Panc1 (cell line): Measurements from ENCODE around the gene TTC38. TPM values are rescaled to one million over a fixed set of nuclear protein-coding genes. Genes with fewer than 3 reads are reported as not detected.

Source experiments
- ATAC-seq: fragments of 200-7000 bp; cut with Tn5 transposase; 2 replicates; pipeline ENCODE4 v1.9.1; 2020; ENCODE audit warnings: mild to moderate bottlenecking, moderate library complexity
- BruUV-seq: library from RNA; stranded (reverse); fragments of 400-500 nt; replicated peaks from 2 replicates; lab custom pipeline; 2021; lab: Mats Ljungman, UMichigan
- CTCF ChIA-PET: fragments of 300-600 bp; sonication (Branson Sonifier 250); formaldehyde crosslinking; loops from one replicate; lab custom pipeline; 2022; ENCODE audit warnings: antibody characterized with exemption; lab: Charles Lee
- POLR2A ChIA-PET: fragments of 300-600 bp; sonication (Branson Sonifier 250); formaldehyde crosslinking; loops from one replicate; lab custom pipeline; 2022; ENCODE audit warnings: antibody characterized with exemption; lab: Charles Lee
- DNase-seq: peaks from one replicate; pipeline ENCODE4 v3.0.0-alpha.2; 2010; ENCODE audit warnings: low read depth, low spot score
- H3K27ac ChIP-seq: 2 replicates; pipeline ENCODE4 v1.5.1; 2011; ENCODE audit warnings: mild to moderate bottlenecking, low read length, inconsistent platforms
- H3K27me3 ChIP-seq: fragments of 200-500 bp; sonication (Bioruptor generic); 2 replicates; pipeline ENCODE4 v1.6.0; 2014; ENCODE audit warnings: low read length, inconsistent platforms; ENCODE audit not compliant: control insufficient read depth, insufficient read depth
- H3K36me3 ChIP-seq: fragments of 200-500 bp; sonication (Bioruptor generic); 2 replicates; pipeline ENCODE4 v1.5.1; 2014; ENCODE audit warnings: inconsistent platforms, mild to moderate bottlenecking, low read length, moderate library complexity; ENCODE audit not compliant: control insufficient read depth, insufficient read depth
- H3K4me1 ChIP-seq: 2 replicates; pipeline ENCODE4 v1.5.1; 2011; ENCODE audit warnings: inconsistent platforms, mild to moderate bottlenecking, low read length, moderate library complexity; ENCODE audit not compliant: control insufficient read depth, insufficient read depth
- H3K4me3 ChIP-seq, 2 experiments: 2 replicates each; pipeline ENCODE4 v1.5.1; 2011 to 2012; ENCODE audit warnings: low read depth in 2 of 2, low read length in 2 of 2, mild to moderate bottlenecking in 2 of 2, inconsistent platforms in 1 of 2, moderate library complexity in 1 of 2
- H3K9me3 ChIP-seq: fragments of 200-500 bp; sonication (Bioruptor generic); 2 replicates; pipeline ENCODE4 v1.5.1; 2014; ENCODE audit warnings: low read depth, mild to moderate bottlenecking, inconsistent platforms, low read length, moderate library complexity; ENCODE audit not compliant: control insufficient read depth, insufficient read depth
- CTCF ChIP-seq: fragments of 450-650 bp; IDR thresholded peaks from 2 replicates; pipeline ENCODE4 v1.5.1; 2017; ENCODE audit warnings: mild to moderate bottlenecking
- POLR2AphosphoS5 ChIP-seq: IDR thresholded peaks from 2 replicates; pipeline ENCODE4 v1.6.1; 2012; ENCODE audit warnings: mild to moderate bottlenecking, low read depth, low read length, moderate library complexity
- REST ChIP-seq, 2 experiments: IDR thresholded peaks; 2 replicates each; pipeline ENCODE4 v1.6.1; 2011 to 2012; ENCODE audit warnings: low read depth in 2 of 2, control low read depth in 1 of 2, low read length in 1 of 2, mild to moderate bottlenecking in 1 of 2, moderate library complexity in 1 of 2; ENCODE audit not compliant: insufficient read depth in 1 of 2
- SIN3A ChIP-seq: IDR thresholded peaks from 2 replicates; pipeline ENCODE4 v1.6.1; 2012; ENCODE audit warnings: low read depth, mild to moderate bottlenecking, low read length, moderate library complexity, borderline replicate concordance; ENCODE audit not compliant: insufficient read depth
- TCF7L2 ChIP-seq: IDR thresholded peaks from 2 replicates; pipeline ENCODE4 v1.6.1; 2011; ENCODE audit warnings: mild to moderate bottlenecking, low read depth, low read length, inconsistent platforms
- in situ Hi-C: cut with HindIII; loops from 2 replicates; pipeline ENCODE4 v1.10.0; 2016; ENCODE audit warnings: low sequenced_read_pairs, low pct_unique_long_range_greater_than_20kb
- intact Hi-C: fragments of 100-400 bp; cut with micrococcal nuclease; formaldehyde crosslinking; loops from one replicate; pipeline ENCODE4 v1.10.0; 2022; ENCODE audit not compliant: unreplicated experiment
- total RNA-seq: library from RNA; stranded (reverse); gene quantifications from one replicate; pipeline ENCODE4 v1.2.1, GENCODE V29; 2021; ENCODE audit not compliant: unreplicated experiment

Gene TTC38
- total RNA-seq, 1 experiment from 2014 or later, result 14.0 TPM

- 0 out of 2 replicates have a peak, but pooled peaks cover 2% of the 10 kb centered on the region for H3K36me3 ChIP-seq
- H3K27me3 ChIP-seq, result no peaks in the 10 kb centered on the region
- CTCF ChIA-PET, result no interaction called here
- POLR2A ChIA-PET, result no interaction called here
- H3K27ac ChIP-seq, result no peak overlapping the region
- DNase-seq (no peak), ATAC-seq (no peak)
- H3K4me3 ChIP-seq, result no peak overlapping the region
- in situ Hi-C loops, result no loop called here
- intact Hi-C loops, result no loop called here
- no peaks in the 10 kb centered on the region for H3K4me1 ChIP-seq
- BruUV-seq, result no TSS peak
- no peaks in the 10 kb centered on the region for H3K9me3 ChIP-seq
- TF ChIP-seq POLR2AphosphoS5, result no peak
- no peak for TF ChIP-seq SIN3A
- no peak for TF ChIP-seq CTCF
- no peak for TF ChIP-seq TCF7L2
- TF ChIP-seq REST (IDR thresholded peaks at IDR 0.05; ENCODE audit: insufficient read depth in 1 of 2, low read depth in 2 of 2, low read length in 1 of 2), result no peak
These were observed 14.3 kb downstream of the TTC38 start for GRCh38 chr22:46281866-46282678.

- no peak overlapping the region for H3K27ac ChIP-seq
- TF ChIP-seq POLR2AphosphoS5 (no peak), SIN3A (no peak), REST (IDR thresholded peaks at IDR 0.05; ENCODE audit: insufficient read depth in 1 of 2, low read depth in 2 of 2, low read length in 1 of 2) (no peak), CTCF (no peak), TCF7L2 (no peak)
- H3K36me3 ChIP-seq, result no peaks in the 10 kb centered on the region
- H3K4me3 ChIP-seq, result no peak overlapping the region
- no peaks in the 10 kb centered on the region for H3K27me3 ChIP-seq
- POLR2A ChIA-PET, result no interaction called here
- no peak for ATAC-seq
- no peak for DNase-seq
- intact Hi-C loops (no loop called here), in situ Hi-C loops (no loop called here)
- H3K9me3 ChIP-seq, result no peaks in the 10 kb centered on the region
- no TSS peak for BruUV-seq
- CTCF ChIA-PET, result no interaction called here
- H3K4me1 ChIP-seq, result no peaks in the 10 kb centered on the region
These were observed 18.2 kb downstream of the TTC38 start for GRCh38 chr22:46286006-46286405.
